ENCODE measurements around the gene TSEN34. TPM values are rescaled to one million over a fixed set of nuclear protein-coding genes. Genes with fewer than 3 reads are reported as not detected.

TSEN34 gene
- total RNA-seq, 6 donors from 2014 or later, result 43.2 to 78.4 (median 49.7) TPM

DNA sequence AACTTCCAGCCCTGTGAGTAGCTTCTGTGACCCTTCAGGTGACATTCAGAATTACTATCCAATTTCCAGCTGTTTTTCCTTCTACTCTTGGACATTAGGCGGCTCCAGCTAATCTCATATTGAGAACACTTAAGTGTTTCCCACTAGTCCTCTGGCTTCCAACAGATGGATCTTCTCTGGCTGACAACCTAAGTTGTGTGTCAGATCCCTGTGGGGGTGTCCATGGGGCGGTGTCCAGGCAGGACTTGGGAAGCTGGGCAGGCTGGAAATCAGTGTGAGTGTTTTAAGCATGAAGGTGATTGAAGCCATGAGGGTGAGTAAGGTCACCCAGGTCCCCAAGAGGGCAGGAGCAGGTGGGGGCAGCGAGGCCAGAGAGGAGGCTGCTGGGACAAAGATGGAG, 43.4 kb upstream of the TSEN34 start:
- ATAC-seq (ENCODE audit: low FRiP score in 2 of 2), result peak in 1 of 2 donors; percentile 62
- no peak overlapping the region for H3K27ac ChIP-seq
- H3K36me3 ChIP-seq, result peaks cover 51 to 100% (median 97%) of the 10 kb centered on the region in 4 donors
- no peak for TF ChIP-seq POLR2AphosphoS5 (IDR thresholded peaks at IDR 0.05)
- TF ChIP-seq, protein P1, sequence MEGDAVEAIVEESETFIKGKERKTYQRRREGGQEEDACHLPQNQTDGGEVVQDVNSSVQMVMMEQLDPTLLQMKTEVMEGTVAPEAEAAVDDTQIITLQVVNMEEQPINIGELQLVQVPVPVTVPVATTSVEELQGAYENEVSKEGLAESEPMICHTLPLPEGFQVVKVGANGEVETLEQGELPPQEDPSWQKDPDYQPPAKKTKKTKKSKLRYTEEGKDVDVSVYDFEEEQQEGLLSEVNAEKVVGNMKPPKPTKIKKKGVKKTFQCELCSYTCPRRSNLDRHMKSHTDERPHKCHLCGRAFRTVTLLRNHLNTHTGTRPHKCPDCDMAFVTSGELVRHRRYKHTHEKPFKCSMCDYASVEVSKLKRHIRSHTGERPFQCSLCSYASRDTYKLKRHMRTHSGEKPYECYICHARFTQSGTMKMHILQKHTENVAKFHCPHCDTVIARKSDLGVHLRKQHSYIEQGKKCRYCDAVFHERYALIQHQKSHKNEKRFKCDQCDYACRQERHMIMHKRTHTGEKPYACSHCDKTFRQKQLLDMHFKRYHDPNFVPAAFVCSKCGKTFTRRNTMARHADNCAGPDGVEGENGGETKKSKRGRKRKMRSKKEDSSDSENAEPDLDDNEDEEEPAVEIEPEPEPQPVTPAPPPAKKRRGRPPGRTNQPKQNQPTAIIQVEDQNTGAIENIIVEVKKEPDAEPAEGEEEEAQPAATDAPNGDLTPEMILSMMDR (IDR thresholded peaks at IDR 0.05), result no peak
- TF ChIP-seq EP300 (IDR thresholded peaks at IDR 0.05), result no peak
- no peak for TF ChIP-seq POLR2A (IDR thresholded peaks at IDR 0.05)
- WGBS, 2 donors, result 67 to 88% methylated on average over 3 of the region's 3 CpGs
- no peaks in the 10 kb centered on the region for H3K27me3 ChIP-seq
- DNase-seq, result no peak
- H3K9me3 ChIP-seq, result no peaks in the 10 kb centered on the region
- no peak overlapping the region for H3K4me3 ChIP-seq
- H3K4me1 ChIP-seq, result no peaks in the 10 kb centered on the region

DNA sequence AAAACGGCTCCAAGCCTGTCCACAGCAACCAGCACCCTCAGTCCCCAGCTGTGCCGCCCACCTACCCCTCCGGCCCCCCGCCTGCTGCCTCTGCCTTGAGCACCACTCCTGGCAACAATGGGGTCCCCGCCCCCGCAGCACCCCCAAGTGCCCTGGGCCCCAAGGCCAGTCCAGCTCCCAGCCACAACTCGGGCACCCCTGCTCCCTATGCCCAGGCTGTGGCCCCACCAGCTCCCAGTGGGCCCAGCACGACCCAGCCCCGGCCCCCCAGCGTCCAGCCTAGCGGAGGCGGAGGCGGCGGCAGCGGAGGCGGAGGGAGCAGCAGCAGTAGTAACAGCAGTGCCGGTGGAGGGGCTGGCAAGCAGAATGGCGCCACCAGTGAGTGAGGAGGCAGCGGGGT, 43.0 kb upstream of the TSEN34 start:
- TF ChIP-seq POLR2AphosphoS5 (IDR thresholded peaks at IDR 0.05) (no peak), EP300 (IDR thresholded peaks at IDR 0.05) (no peak), POLR2A (IDR thresholded peaks at IDR 0.05) (no peak)
- TF ChIP-seq, protein P1 (IDR thresholded peaks at IDR 0.05), result no peak
- no peak overlapping the region for H3K27ac ChIP-seq
- peaks cover 51 to 100% (median 97%) of the 10 kb centered on the region in 4 donors for H3K36me3 ChIP-seq
- H3K9me3 ChIP-seq, result no peaks in the 10 kb centered on the region
- no peaks in the 10 kb centered on the region for H3K27me3 ChIP-seq
- ATAC-seq (ENCODE audit: low FRiP score in 2 of 2) (no peak), DNase-seq (peak in 1 of 2 donors; percentile 78)
- no peak overlapping the region for H3K4me3 ChIP-seq
- 84 to 91% methylated on average over 5 to 19 of the region's 19 CpGs for WGBS, 2 donors
- H3K4me1 ChIP-seq, result no peaks in the 10 kb centered on the region

DNA sequence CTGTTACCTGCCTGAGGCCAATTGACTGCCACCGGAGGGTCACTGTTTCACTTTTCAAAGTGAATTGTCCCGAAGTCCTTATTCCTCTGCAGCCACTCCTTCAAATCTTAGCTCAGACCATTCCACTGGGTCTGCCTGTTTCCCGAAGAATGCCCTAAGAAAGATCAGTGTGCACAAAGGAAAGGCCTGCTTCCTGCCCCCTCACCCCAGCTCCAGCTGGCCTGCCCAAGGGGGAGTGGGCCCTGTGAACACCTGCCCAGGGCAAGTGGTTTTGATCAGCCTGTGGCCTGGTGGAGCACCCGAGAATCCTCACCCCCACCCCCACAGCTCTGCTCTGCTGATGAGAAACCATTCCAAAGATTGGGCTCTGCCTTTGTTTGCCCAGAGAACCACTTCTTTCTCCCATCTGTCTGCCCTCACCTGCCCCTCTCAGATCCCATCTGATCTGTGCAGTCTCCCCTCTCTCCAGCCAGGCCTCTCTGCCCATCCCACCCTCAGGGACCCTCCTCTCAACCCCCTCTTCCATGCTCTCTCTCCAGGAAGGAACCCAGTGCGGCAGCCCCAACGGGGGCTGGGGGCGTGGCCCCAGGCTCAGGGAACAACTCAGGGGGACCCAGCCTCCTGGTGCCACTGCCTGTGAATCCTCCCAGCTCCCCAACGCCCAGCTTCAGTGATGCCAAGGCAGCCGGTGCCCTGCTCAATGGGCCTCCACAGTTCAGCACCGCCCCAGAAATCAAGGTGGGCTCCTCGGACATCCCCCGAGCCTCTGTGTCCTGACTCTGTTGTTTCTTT, 41.9 kb upstream of the TSEN34 start:
- TF ChIP-seq, protein P1 (IDR thresholded peaks at IDR 0.05), result no peak
- TF ChIP-seq POLR2A (IDR thresholded peaks at IDR 0.05) (no peak), POLR2AphosphoS5 (IDR thresholded peaks at IDR 0.05) (no peak), EP300 (IDR thresholded peaks at IDR 0.05) (no peak)
- 80 to 88% methylated on average over 9 to 12 of the region's 12 CpGs for WGBS, 2 donors

DNA sequence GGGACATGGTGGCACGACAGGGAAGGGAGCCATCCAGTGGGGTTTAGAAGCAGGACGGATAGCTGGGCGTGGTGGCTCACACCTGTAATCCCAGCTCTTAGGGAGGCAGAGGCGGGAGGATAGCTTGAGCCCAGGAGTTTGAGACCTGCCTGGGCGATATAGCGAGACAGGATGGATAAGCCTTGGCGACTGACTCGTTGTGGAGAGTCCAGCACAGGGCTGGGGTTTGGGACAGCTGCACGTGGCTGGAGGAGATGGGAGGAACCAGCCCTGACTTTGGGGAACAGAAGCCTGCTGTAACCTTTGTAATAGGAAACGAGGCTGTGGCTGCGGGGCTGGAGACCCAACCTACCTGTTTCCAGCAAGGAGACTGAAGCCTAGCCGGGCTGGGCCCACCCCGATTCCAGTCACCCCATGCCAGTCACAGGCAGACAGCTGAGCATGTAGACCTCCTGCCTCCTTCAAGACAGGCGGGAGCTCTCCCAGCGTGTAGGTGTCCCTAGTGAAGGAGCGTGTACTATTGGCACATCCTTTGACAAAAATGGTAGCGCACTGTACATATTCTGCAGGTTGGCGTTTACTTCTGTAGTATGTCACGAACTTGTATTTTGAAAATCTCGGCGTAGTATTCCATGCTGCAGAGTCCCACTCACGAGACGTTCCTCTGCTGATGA, 39.6 kb upstream of the TSEN34 start:
- H3K36me3 ChIP-seq, result peaks cover 36 to 100% (median 97%) of the 10 kb centered on the region in 4 donors
- no peak for ATAC-seq (ENCODE audit: low FRiP score in 2 of 2)
- WGBS, 2 donors, result 89 to 94% methylated on average over 19 to 23 of the region's 23 CpGs
- TF ChIP-seq POLR2AphosphoS5 (IDR thresholded peaks at IDR 0.05) (no peak), EP300 (IDR thresholded peaks at IDR 0.05) (no peak), POLR2A (IDR thresholded peaks at IDR 0.05) (no peak)
- TF ChIP-seq, protein P1 (IDR thresholded peaks at IDR 0.05), result no peak
- H3K4me3 ChIP-seq, result no peak overlapping the region
- no peak for DNase-seq
- H3K27ac ChIP-seq, result no peak overlapping the region
- H3K27me3 ChIP-seq, result no peaks in the 10 kb centered on the region
- H3K9me3 ChIP-seq, result no peaks in the 10 kb centered on the region
- H3K4me1 ChIP-seq, result no peaks in the 10 kb centered on the region

More for the DNA sequence above, 41.9 kb upstream of the TSEN34 start:
- peaks cover 49 to 100% (median 97%) of the 10 kb centered on the region in 4 donors for H3K36me3 ChIP-seq
- no peak for DNase-seq
- H3K4me3 ChIP-seq, result no peak overlapping the region
- ATAC-seq (ENCODE audit: low FRiP score in 2 of 2), result no peak
- H3K27ac ChIP-seq, result no peak overlapping the region
- no peaks in the 10 kb centered on the region for H3K27me3 ChIP-seq
- H3K4me1 ChIP-seq, result no peaks in the 10 kb centered on the region
- H3K9me3 ChIP-seq, result no peaks in the 10 kb centered on the region

Measured in upper lobe of left lung (tissue), 6 donors.